ENCODE measurements around the gene LSAMP.

The LSAMP gene

DNA sequence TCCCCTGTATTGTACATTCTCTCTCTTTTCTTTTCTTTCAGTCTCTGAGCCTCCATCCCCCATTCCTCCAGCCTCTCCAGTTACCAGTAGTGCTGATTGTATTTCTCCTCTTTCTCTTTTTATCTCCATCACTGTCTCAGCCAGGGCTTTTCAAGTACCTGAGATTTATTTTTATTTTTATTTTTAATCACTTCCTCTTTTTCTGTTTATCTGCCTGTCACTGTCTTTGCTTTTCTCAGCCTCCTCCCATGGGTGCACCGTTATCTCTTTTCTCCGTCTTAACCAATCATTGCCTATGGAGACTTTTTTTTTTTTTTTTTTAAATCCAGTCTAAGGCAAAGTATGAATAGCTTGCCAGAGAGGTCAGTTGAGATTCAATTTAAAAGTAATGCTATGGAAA lies 462.7 kb downstream of the LSAMP start:
- in situ Hi-C loops (cut with MboI; ENCODE audit: low sequenced_read_pairs) = no loop called here

DNA sequence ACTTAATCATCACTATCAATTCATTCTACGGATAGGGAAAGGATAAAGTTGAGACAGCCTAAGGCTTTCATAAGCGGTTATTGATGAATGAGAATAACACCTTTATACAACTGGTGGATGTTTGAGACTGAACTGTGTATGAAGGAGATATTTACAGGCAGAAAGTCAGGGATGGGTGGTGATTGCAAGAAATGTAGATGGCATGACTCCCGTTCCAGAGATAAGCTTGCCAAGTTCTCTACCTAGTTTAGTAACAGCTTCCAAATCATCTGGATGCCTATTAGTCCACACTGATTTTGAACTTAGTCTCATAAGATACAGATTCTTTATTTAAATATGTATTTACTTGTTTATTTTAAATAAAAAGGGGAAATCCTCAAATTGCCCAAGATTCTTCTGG lies 463.2 kb downstream of the LSAMP start:
- in situ Hi-C loops (cut with MboI; ENCODE audit: low sequenced_read_pairs) = no loop called here

DNA sequence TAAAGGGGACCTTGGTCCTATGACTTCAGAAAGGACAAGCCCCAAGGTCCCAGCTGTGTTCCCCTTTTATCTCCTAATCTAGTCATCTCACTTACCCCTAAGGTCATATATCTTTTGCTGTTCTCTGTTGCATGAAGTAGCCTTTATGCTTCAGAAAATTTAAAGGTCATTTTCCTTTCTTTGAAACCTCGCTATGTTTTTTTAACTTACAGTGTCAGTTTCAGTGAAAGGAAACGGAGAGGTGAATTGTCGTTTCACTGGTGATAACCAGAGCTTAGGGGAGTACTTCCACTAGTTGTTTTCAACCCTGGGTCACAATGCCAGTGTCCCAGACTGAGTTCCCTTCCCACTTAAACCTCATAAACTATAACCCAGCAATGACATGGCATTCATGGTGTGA lies 464.6 kb downstream of the LSAMP start:
- in situ Hi-C loops (cut with MboI; ENCODE audit: low sequenced_read_pairs) = no loop called here

DNA sequence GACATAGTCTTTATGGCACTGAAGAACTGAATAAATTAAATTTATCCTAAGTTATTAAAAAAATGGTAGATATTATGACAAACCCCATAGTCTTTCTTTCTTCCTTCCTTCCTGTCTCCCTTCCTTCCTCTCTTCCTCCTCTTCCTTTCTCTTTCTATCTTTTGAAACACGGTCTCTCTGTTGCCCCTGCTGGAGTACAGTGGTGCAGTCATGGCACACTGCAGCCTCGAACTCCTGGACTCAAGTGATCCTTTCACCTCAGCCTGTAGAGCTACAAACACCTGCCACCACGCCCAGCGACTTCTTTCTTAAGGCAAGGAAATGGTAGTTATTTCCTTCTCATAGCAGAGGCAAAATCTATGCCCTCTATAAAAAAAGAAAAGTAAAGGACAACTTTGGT lies 467.4 kb downstream of the LSAMP start:
- in situ Hi-C loops (cut with MboI; ENCODE audit: low sequenced_read_pairs) = no loop called here

DNA sequence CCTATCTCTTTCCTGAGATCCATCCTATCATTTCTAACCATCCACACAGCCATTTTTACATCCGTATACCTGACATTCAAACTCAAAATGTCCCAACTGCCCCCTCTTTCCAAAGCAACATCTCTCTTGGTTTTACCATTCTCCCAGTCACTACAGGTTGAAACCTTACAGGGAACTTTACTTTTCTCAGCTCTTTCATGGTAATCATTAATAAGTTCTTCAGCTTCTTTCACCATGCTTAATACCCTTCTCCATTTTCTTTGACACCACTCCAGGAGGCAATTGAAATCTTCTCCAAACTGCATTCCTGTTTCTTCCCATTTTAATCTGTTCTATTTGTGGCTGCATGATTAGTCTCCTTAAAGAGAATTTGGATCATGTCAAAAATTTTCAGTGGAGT lies 469.5 kb downstream of the LSAMP start:
- in situ Hi-C loops (cut with MboI; ENCODE audit: low sequenced_read_pairs) = no loop called here

DNA sequence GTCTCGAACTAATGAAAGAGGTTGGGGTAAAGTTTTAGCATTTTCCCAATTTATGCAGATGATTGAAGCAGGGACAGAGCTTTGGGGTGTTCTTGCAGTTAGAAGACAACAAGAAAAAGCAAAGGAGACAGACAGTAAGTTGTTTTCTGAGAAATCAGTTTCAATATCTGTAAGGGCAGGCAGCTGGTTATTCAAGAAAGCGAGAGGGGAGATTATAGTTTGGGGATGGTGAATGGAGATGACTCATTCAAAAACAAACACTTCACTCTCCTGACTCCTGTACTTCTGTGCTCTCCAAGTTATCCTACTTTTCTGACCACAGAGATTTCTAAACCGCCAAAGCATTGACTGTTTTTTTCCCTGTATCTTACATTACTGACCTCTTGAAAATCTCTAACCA lies 469.9 kb downstream of the LSAMP start:
- in situ Hi-C loops (cut with MboI; ENCODE audit: low sequenced_read_pairs) = no loop called here

DNA sequence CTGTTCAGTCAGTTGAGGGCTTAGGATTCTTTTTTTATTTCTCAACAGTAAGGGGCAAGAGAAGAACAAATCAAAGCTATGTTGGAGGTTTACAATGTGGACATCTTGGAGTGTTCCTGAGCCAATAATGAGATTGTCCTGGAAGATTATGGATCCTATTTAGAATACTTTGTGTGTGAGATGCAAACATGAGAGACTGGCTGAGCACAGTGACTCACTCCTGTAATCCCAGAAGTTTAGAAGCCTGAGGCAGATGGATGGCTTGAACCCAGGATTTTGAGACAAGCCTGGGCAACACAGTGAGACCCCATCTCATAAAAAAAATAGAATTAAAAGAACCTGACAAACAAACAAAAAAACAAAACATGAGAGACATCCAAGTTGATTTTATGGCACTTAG lies 470.3 kb downstream of the LSAMP start:
- in situ Hi-C loops (cut with MboI; ENCODE audit: low sequenced_read_pairs) = no loop called here

DNA sequence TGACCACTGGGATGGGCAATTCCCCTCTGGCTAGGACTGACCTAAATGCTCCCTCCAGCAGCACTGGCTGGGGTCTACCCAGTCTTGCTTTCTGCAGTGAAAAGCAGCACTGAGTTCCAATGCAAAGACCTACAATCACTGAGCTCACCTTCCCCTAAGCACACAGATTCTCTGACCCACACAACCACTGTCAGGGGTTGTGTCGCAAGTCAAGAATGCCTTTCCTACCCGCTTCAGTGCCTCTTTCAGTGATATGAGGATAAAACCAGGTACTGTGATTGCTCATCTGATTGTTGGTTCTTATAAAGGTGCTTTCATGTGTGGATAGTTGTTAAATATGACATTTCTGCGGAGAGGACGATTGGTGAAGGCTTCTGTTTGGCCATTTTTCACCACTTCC lies 476.4 kb downstream of the LSAMP start:
- in situ Hi-C loops (cut with MboI; ENCODE audit: low sequenced_read_pairs) = no loop called here

DNA sequence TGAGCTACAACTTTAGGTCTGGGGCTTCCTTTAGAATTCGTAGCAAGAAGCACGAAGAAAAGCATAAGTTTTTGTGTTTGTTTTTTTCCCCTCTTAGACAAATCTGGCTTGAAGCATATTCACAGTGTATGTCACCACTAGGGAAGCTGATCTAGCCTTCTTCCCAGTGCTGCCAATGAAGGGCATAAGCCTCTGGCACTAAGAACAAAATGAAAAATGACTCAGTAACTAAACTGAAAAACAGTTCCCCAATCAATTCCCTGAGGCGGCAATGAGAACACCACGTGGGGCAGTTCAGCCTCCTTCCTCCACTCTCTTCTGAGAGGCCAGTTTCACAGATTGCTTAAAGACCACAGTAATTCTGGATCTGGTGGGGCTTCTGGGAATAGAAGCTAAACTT lies 483.9 kb downstream of the LSAMP start:
- in situ Hi-C loops (cut with MboI; ENCODE audit: low sequenced_read_pairs) = no loop called here

DNA sequence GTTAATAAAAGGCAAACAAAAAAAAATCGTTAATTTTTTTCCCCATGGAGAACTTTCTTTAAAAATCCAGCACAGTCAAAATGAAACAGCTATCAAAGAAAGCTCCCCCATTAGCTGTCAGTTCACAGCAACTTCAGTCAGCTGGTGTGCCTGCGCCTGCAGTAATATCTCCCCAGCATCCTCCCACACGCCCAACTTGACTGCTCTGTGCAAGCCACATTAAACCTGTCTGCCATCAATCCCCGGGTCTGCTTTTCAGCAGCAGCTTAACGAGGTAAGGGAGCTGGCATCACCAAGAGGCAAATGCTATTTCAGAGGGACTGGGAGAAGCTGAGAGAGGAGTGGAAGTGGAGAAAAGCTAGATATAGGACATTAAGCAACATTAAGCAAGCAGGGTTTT lies 484.5 kb downstream of the LSAMP start:
- in situ Hi-C loops (cut with MboI; ENCODE audit: low sequenced_read_pairs) = no loop called here

DNA sequence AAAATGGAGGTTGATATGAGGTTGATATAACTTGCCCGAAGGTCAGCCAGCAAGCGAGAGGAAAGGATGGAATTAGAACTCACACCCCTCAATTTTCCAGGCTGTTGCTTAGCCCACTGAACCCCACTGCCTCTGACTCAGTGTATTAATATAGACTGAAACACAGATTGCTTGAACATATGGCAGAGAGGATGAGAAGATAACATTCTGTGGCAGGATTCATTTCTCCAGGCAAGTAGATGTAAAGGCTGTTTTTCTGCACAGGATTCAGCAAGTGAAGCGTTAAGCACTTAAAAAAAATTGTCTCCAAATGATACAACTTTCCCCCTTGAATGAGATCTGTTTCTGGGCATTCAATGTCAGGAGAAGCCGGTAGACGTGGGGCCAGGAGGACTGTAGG lies 486.8 kb downstream of the LSAMP start:
- in situ Hi-C loops (cut with MboI; ENCODE audit: low sequenced_read_pairs) = no loop called here

DNA sequence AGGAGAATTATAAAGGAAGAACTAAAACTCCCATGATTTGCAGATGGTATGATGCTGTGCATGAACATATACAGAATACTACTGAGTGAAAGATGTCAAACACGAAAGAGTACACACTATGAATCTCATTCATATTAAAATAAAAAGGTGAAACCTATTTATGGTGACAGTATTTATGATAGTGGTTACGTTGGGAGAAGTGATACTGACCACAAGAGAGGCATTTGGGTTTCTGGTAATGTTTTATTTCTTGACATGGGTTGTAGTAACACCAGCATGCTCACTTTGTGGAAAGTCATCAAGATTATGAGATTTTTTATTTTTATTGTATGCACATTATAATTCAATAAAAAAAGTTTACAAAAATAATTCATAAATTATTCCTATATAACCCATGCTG lies 498.0 kb downstream of the LSAMP start:
- in situ Hi-C loops (cut with MboI; ENCODE audit: low sequenced_read_pairs) = no loop called here

DNA sequence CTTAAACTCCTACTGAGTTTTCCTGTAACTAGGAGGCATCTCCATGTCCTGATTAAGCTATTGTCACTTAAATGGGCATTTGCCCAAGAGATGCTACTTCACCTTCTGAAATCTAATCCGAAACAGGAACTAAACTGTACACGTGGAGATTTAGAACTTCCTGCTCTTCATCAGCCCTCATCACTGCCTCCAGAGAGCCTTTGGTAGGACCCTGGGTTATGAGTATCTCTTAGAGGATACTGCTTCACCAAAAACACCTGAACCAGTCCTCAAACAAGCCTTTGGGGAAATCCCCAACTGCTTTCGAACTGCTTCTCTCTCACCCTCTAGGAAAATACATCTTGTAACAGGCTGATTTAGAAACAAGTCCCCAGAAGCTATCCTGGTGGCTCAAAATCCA lies 501.7 kb downstream of the LSAMP start:
- in situ Hi-C loops (cut with MboI; ENCODE audit: low sequenced_read_pairs) = no loop called here

DNA sequence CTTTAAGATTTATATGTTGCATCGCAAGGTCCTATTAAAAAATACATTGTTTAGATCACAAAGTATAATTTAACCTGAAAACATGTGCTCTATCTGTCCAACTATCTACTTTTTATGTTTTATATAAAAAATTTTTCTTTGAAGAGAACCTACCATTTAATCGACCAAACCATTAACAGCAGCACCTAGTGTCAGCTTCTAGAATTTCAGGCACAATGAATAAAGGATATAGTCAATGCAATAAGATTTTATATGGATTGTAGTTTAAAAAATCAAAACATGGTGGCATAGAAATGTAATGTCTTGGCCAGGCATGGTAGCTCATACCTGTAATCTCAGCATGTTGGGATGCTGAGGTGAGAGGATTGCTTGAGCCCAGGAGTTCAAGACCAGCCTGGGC lies 508.2 kb downstream of the LSAMP start:
- in situ Hi-C loops (cut with MboI; ENCODE audit: low sequenced_read_pairs) = no loop called here

DNA sequence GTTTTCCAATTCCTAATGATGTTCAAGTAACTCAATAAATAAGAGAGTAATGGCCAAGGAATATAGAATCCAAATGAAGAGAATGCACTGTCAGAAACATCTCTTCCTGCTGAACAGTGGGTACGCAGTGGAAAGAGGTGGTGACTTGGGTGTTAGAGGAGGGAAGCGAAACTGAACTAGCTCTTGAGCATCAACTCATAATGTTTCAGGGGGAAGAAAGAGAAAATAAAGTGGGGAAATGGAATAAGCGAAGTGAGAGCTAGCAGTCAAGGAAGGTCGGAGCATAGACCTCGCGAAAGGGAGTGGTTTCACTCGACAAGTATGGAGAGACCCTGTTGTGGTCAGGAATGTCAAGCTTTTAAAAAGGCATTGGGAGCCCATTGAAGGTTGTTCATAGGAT lies 512.5 kb downstream of the LSAMP start:
- in situ Hi-C loops (cut with MboI; ENCODE audit: low sequenced_read_pairs) = no loop called here

DNA sequence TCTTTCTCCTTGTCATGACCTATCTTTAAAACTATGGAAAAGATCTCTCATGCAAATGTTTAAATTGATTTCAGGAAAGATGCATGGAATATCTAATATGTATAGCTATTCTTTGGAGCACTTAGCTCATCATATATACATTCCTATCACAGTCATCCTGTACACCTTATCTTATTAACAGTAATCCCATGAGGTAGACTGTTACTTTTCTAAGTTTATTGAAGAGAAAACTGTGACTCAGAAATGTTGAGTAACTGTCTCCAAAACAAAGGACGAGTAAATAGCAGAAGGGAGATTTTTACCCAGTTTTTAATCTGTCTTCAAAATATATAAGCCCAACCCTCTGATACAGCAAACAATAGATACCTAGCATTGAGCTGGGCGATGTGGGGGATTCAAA lies 513.7 kb downstream of the LSAMP start:
- in situ Hi-C loops (cut with MboI; ENCODE audit: low sequenced_read_pairs) = no loop called here

DNA sequence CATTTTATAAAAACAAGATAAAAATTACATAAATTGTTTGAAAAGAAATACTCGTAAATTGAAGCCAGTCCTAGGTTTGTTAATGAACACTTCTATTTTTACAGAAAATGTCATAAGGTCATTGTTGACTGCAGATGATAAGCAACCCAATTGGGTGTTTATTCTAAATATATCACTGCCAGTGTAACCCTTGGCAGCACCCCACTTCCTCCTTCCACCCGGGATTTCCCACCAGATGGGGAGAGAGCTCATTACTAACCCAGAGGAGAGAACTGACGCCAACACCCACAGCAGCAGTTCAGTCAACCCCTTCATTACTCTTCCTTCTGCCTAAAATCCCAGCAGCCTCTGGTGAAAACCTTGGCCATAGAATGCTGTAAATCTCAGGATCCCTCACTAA lies 514.4 kb downstream of the LSAMP start:
- in situ Hi-C loops (cut with MboI; ENCODE audit: low sequenced_read_pairs) = no loop called here

DNA sequence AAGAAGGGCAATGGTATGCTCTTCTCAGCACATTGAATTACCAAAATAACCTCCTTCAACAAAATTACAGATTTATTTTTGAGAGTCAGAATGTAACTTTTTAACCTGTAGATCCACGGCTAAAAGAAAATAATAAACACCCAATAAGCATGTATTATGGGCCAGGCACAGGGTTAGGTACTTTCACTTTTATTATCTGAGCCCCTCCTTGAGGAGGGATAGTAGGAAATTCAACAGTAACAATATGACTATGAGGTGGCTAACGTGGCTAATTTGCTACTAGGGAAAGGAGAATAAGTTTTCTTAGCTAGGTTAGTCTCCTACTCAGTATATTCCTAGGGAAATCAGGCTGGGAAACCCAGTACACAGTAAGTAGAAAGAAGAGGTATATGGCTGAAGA lies 515.1 kb downstream of the LSAMP start:
- in situ Hi-C loops (cut with MboI; ENCODE audit: low sequenced_read_pairs) = no loop called here

DNA sequence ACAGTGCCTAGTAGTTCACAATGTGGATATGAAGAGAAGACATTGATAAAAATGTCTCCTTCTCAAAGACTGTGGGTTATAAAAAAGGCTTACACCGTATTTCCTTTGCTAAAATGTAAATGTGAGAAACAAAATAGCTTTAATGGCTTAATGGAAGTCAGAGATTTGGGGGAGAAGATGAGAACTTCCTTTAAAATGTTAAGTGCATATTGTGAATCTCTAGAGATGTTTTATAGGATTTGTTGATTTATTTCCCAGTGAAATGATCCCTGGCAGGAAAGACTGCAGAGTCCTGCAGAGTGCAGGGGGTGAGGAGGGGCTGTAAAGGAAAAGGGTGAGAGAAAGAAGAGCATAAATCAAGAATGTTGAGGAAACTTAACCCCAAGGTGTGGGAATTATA lies 516.9 kb downstream of the LSAMP start:
- in situ Hi-C loops (cut with MboI; ENCODE audit: low sequenced_read_pairs) = no loop called here

DNA sequence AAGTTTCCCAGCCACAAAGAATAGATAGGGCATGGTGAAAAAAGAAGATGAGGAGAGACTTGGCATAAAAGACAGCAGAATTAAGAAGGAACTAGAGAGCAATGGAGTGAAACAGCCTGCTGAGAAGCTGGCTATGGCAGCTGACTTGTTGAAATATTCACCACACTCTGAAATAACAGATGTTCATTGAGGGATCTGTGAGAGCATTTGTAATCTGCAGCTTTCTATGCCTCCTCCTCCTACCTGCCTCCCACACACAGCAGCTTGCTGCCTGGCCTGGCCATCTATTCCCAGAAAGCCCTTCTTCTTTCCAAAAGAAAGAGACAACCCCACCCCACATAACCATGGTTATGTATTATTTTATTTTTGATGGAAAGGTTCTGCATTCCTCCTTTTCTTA lies 518.1 kb downstream of the LSAMP start:
- in situ Hi-C loops (cut with MboI; ENCODE audit: low sequenced_read_pairs) = no loop called here

DNA sequence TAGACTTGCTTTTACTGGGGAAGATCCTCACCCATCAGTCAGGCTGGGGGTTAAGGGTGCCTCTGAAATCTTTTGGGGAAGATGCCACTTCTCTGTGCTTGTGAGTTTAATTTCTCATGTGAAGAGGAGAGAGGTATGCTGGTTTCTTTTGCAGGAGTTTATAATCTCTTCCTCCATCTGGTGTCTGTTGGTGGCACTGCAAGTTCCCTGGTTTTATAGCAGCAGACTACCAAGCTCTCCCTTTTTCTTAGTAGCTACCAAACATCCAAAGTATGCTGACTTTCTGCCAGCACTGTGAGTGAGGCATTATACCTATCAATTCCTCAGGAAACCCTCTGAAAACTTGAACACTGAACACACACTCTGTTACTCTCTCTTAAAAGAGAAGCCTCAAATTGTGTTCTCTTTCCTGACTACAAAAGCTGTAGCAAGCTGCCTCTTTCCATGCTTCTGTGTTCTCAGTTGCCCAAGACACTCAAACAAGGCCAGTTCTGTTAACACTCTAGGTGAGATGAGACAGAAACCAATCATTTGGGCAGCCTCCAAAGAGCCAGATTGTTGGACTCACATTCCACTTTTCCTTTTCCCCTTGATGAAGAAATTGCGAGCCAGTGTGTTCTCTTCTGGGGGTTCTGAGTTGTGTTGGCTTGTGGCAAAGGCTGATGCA lies 522.5 kb downstream of the LSAMP start:
- in situ Hi-C loops (cut with MboI; ENCODE audit: low sequenced_read_pairs) = no loop called here

DNA sequence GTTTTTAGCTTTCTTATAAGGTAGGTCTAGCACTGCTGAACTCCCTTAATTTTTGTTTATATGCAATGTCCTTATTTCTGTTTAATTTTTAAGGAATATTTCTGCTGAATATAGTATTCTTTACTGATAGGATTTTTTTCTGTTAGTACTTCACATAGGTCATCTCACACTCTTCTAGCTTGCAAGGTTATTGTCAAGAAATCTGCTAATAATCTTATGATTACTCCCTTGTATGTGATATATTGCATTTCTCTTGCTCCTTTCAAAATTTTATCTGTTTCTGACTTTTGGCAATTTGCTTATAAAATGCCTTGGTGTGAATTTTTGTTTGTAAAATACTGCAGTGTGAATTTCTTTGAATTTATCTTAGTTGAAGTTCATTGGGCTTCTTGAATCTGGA lies 523.6 kb downstream of the LSAMP start:
- in situ Hi-C loops (cut with MboI; ENCODE audit: low sequenced_read_pairs) = no loop called here

DNA sequence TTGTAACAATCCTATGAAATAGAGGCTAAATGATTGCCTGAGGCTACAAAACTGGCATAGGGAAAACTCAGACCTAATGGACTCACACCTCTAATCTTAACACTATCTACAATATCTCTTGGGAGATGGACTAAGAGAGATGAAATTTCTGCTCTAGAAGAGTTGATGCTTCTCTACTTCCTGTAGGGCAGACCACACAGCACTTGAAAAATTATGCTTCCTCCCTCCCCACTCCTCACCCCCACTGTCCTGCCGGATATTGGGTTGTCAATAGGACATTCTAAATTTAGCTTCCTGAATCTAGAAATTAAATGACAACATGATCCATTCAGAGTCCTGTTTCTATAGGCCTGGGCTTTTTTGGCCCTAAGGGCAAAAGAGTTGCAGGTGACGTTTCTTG lies 526.4 kb downstream of the LSAMP start:
- in situ Hi-C loops (cut with MboI; ENCODE audit: low sequenced_read_pairs) = no loop called here

DNA sequence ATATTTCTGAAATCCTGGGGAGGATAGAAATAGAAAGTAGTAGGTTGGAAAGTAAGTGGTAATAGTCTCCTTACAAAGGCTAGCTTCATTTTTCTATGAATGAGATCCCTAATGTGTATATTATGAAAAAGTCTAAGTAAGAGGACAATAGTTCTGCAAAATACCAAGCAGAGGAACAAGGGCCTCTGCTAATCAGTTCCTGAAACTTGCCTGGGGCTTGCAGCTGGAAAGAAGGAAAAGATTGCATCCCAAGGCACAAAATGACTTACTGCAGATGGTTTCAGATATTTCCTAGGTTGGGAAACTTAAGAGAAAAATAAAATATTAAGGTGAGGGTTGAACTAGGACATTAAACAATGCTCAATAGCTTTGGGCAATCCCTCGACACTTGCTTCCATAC lies 528.4 kb downstream of the LSAMP start:
- in situ Hi-C loops (cut with MboI; ENCODE audit: low sequenced_read_pairs) = no loop called here
